Mucosa of gallbladder (tissue), 1 donor: Measurements from ENCODE around the gene NTHL1. TPM values are rescaled to one million over a fixed set of nuclear protein-coding genes. Genes with fewer than 3 reads are reported as not detected.
"Not testable (repeated sequence)": the region's sequence is repeated elsewhere in the genome, so short reads cannot be mapped to it uniquely, and the experiment has no call there.

ENCODE experiments used
- DNase-seq: peaks from one replicate; pipeline ENCODE4 v3.0.0-alpha.2; 2020; ENCODE audit warnings: low spot score
- total RNA-seq: library from RNA; stranded (reverse); gene quantifications from one replicate; pipeline ENCODE4 v1.2.1, GENCODE V29; 2021
- donor health status: DM: no; HTN: no; CAD: no.

Gene NTHL1
- total RNA-seq, 1 donor from 2014 or later, result 33.9 TPM

DNA sequence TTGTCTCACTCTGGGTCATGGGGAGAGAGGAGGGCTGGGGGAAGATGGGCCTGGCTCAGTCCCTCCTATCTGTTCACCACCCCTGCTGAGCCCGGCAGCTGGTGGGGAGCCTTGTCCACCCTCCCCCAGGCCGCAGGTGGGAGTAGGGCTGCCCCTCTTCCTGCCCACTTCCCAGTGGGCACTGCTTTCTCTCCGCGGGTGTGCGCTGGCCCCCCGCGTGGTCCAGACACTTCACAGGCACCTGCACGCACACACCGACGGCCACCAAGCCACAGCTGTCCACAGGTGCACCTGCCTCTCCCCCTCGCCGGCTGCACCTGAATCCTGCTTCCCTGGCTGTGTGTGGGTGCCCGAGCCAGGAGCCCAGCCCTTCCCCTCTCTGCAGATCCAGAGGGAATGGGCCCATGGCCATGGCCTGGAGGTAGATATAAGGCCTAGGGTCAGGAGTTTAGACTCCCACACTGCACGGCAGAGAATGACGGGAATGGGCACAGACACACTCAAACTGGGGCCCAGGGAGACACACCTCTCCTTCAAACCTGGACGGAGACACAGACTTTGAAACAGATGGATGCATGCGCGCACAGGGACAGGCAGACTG is 18.9 kb downstream of the NTHL1 start:
- no peak for DNase-seq

DNA sequence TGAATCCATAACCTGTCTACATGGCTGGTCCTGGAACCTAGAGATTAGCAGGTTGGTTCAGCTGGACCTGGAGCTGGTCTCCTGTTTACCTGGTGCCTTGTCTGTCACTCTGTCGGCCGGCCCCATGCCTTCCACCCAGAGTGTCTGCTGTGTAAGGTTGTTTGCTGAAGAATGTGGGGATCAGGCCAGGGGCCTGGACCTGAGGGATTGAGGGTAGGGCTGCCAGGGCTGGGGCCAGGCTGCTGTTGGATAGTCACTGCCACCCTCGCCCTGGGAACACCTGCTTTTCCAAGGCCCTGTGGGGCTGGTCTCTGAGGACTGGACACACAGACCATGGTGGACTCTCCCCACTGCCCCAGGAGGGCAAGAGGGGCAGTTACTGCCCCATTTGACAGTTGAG is 19.5 kb downstream of the NTHL1 start:
- DNase-seq, result no peak

DNA sequence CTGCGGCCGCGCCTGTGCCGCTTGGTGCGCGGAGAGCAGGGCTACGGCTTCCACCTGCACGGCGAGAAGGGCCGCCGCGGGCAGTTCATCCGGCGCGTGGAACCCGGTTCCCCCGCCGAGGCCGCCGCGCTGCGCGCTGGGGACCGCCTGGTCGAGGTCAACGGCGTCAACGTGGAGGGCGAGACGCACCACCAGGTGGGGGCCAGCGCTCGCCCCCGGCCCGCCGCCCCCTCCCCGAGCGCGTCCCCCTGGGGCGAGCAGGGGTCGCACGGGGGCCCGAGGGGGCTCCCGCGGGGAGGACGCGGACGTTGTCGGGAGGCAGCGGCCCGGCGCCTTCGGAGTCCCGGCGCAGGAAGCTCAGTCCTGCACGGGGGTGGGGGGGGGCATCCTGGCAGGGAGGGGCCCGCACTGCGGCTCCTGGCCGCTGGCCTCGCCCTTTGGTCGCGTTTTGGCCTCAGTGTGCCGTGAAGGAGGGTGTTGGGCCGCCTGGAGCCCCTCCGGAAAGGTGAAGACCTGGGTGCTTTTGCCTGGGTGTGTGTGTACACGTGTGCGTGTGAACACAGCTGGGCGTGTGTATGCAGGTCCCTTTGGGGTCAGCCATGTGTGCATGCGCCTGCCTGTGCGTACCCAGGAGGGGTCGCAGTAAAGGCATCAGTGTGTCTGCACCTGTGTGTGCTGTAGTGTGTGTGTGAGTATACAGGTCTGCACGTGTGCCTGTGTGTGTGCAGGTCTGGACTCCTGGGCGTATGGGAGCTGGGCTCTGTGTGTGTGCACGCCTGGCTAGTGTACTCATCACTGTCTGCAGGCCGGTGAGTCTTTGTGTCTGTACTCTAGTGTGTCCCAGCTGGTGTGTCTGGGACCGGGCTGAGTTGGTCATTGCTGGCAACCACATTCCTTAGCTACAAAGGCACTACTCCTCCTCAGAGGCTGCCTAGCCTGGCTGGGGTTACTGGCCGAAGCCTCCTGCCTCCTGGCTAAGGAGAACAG is 20.3 kb downstream of the NTHL1 start:
- DNase-seq, result no peak

DNA sequence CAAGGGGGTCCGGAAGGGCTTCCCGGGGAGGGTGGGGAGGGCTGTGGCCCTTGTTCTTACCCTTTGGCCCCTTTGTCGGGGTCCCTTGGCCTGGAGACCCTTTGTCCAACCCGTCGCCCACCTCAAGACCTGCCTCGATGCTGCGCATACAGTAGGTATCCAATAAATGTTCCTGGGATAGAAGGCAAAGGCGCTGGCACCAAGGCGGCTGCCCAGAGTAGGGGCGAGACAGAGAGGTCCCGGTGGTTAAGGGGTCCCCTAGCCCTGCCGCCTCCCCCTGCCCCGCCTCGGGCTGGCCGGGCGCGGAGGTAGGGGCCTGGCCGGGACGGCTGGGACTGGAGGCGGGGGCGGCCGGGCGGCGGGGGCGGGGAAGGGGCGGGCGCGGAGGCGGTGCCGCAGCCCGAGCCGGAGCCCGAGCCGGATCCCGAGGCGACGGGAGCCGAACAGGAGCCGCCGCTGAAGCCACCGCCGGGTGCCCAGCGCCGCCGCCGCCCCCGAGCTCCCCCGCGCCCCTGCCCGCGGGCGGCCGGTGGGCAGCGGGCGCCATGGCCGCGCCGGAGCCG is 21.1 kb downstream of the NTHL1 start, which contains the start of gene NHERF2:
Gene NHERF2 (plus strand): TSS at position 442 of the 563 bp plus-strand sequence. CDS start 104 bp downstream, at position 546.
- no peak for DNase-seq

DNA sequence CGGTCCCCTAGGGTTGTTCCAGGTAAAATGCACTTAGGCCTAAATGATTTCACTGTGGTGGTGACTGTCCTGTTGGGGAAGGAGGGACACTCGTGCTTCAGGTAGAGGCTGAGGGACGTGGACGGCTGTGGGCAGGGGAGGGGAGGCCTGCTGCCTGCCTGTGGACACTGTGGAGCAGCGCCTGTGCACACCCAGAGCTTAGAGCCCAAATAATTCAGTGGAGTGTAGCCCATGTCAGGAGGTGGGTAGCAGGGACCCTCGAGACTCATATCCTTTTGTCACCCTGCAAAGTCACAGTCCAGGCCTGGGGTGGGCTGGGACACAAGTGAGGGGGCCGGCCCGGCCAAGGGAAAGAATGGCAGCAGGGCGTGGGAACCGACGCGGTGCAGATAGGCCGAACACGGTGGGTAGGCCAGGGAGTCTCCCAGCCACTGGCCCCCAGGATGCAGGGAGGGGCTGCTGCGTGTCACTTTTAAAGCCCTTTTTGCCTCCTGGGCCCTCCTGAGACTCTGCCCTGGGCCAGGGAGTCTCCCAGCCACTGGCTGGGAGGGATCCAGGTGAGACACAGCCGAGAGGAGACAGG is 21.7 kb downstream of the NTHL1 start:
- no peak for DNase-seq

DNA sequence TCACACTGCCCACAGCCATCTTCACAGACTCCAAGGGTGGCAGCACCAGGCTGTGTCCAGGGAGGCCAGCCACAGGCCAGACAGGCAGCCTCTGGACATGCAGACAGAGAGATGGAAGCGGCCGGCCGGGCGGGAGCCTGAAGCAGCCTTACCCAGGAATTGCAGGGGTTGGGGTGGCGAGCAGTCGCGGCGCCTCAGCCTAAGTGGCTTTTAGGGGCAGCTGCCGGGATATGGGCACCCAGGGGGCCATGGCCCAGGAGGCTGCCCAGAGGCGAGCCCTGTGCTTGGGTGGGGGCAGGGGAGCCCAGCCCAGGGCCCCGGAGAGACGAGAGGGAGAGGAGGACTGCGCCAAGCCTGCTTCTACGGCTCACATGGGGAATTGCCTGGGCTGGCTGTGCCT is 22.4 kb downstream of the NTHL1 start:
- no peak for DNase-seq

DNA sequence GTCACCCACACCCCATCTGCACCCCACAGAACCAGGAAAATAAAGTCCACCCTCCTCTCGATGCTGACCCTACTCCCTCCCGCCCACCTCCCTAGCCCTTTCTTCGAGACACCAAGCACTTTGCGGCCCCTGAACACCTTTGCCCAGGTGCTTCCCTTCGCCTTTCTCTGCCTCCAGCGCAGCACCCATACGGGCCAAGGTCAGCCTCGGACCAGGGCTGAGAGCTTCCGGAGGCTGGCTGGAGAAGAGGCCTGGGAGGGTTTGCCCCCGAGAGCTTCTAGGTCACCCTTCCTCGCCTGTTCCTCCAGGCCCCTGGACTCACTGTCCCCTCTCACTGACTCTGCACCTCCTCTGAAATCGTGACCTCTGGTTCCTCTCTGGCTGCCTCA is 23.6 kb downstream of the NTHL1 start:
- DNase-seq, result no peak

DNA sequence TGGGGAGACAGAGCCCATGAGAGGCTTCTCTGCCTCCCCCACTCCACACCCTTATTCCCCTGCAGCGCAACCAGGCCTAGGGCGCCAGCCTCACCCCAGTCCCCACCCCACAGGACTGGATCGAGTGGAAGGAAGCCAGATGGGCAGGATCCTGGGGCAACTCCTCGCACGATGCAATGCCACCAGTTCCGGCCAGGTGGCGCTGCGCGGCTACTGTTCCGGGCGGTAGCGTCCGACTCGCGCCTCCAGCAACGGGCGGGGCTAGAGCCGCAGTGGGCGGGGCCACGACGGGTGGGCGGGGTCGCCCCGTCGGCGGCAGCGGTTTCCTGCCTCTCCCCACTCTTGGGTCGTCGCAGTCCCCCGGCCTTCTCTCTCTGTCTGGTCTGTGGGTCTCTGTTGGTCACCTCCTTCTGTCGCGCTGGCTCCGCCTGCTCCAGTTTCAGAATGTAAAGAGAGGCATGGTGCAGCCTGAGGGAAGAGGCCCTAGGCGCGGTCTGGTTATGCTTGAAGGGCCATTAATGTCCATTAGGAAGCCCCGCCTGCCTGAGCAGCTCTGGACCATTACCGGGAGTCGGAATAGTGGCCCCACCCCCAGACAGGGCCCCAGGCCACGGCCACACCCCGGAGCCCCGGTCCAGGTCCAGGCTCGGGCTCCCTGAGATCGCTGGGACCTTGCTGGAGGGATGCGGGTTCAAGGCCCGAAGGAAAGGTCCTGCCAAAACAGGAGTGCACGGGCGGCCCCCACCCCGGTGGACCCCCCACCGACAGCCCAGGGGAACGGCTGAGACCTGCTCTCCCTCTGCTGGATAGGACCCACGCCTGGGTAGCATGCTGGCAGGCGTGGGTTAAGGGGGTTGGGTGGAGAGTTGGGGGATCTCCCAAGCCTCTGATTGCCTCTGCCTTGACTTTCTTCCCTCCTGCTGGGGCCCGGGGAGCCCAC is 24.3 kb downstream of the NTHL1 start:
- DNase-seq, result peak; percentile 96

DNA sequence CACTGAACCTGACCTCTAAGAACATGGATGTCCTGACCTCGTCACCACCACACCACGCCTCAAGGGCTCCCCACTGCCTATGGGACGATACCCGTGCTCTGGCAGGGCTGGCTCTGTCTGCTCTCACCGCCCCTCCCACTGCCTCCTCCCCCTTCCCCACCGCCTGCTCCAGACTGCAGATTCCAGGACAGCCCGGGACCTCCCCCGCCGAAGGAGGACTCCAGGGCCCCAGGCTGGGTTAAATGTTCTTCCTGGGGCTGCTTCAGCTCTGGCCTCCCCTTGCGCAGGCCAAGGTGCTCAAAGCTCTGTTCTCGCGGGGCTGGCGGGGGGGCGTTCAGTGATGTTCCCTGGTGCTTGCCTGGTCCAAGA is 24.9 kb downstream of the NTHL1 start:
- no peak for DNase-seq

DNA sequence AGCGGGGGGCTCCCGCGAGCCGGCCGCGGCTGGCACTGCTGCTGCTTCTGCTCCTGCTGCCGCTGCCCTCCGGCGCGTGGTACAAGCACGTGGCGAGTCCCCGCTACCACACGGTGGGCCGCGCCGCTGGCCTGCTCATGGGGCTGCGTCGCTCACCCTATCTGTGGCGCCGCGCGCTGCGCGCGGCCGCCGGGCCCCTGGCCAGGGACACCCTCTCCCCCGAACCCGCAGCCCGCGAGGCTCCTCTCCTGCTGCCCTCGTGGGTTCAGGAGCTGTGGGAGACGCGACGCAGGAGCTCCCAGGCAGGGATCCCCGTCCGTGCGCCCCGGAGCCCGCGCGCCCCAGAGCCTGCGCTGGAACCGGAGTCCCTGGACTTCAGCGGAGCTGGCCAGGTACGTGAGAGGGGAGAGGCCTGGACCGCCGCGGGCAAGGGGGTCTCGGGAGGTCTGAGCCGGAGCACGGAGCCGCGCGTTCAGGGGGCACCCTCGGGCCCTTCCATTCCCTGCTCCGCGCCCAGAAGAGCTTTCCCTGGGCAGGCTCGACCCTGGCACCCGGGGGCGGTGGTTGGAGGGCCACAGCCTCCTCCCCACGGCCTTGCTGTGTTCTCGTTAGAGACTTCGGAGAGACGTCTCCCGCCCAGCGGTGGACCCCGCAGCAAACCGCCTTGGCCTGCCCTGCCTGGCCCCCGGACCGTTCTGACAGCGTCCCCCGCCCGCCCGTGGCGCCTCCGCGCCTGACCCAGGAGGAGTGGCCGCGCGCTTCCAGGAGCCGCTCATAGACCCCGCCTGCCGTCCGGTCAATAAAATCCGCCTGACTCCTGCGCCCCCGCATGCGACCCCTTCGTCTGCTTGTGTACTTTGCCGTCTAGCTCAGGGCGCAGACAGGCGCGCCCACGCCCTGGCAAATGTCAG is 27.5 kb downstream of the NTHL1 start:
- no peak for DNase-seq

DNA sequence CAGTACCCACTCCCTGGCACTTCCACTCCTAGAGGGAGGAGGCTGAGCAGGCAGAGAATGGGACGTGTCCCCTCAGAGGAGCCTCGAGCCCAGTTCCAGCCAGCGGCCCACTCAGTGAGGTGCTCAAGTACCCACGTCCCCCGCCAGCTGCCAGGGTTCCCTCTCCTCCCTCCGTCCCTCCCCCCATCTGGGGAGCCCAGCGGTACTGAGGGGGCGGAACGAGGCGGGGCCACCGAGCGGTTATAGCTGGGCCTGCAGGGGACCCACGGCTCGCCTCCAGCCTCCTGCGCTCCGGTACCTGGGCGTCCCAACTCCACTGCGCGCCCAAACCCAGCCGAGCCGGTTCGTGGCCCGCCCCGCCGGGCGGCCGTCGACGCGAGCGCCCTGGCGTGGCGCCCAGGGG is 28.1 kb downstream of the NTHL1 start, which contains the start of gene NPW:
Gene NPW (plus strand): TSS at position 268 of the 403 bp plus-strand sequence.
- DNase-seq, result no peak

DNA sequence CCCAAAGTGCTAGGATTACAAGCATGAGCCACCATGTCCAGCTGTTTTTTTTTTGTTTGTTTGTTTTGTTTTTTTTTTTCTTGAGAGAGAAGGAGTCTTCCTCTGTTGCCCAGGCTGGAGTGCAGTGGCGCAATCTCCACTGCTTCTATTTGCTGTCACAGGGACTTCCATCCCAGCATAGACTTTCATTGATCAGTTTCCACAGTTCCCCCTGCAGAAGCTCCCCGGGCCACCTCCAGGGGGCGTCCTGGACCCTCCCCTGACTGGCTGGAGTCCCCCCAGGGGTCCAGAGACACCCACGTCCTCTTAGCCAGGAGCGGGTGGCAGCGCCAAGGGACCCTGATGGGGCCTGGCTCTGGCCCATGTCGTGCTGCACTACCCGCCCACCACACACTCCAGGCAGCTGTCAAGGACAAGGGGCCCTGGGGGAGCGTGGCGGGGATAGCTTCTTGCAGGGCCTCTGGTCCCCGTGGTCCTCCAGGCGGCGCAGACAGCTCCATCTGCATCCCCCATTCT is 31.2 kb downstream of the NTHL1 start:
- DNase-seq, result no peak

DNA sequence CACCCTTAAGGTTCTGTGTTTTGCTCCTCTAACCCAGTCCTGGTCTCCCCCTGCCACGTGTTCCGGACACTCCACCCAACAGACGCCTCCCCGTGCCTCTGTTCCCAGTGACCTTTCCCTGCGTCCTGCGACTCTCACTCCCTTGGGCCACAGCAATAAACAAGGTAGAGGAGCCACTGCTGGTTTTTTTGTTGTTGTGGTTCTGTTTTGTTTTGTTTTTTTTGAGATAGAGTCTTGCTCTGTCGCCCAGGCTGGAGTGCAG is 31.8 kb downstream of the NTHL1 start:
- DNase-seq, result no peak

DNA sequence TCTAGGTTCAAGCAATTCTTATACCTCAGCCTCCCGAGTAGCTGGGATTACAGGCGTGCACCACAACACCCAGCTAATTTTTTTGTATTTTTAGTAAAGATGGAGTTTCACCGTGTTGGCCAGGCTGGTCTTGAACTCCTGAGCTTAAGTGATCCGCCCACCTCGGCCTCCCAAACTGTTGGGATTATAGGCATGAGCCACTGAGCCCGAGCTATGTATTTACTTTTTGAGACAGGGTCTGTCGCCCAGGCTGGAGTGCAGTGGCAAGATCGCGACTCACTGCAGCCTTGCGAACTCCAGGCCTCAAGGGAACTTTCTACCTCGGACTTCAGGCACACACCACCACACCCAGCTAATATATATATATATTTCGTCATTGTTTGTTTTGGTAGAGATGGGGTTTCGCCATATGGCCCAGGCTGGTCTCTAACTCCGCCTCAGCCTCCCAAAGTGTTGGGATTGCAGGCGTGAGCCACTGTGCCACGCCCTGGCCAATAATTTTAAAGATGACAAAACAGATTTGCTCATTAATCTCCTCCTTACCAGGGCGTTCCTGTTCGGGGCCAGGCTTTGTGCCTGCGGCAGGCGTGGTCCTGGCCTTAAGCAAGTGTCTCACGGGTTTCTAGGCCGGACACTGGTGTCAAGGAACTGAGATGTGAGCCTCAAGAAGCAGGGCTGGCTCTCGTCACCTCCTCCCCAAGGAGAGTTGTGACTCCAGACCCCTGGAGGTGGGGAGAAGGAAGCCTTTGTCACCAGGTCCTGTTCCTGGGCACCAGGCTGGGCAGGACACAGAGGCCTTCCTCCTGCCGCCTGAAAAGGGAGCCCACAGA is 32.3 kb downstream of the NTHL1 start:
- DNase-seq, result no peak

DNA sequence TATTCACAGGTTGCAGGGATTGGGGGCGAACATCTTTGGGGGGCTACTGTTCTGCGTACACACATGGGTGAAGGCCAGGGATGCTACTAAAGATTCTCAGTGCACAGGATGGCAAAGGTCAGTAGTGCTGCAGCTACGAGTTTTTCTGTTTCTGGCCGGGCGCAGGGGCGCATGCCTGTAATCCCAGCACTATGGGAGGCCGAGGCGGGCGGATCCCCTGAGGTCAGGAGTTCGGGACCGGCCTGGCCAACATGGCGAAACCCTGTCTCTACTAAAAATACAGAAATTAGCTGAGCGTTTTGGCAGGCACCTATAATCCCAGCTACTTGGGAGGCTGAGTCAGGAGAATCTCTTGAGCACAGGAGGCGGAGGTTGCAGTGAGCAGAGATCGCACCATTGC is 34.1 kb downstream of the NTHL1 start:
- no peak for DNase-seq

DNA sequence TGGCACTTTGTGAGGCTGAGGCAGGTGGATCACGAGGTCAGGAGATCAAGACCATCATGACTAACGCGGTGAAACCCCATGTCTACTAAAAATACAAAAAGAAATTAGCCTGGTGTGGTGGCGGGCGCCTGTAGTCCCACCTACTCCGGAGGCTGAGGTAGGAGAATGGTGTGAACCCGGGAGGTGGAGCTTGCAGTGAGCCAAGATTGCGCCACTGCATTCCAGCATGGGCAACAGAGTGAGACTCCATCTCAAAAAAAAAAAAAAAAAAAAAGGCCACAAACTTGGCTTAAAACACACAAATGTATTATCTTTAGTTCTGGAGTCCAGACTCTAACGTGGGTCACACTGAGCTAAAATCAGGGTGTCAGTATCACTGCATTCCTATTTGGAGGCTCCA is 35.9 kb downstream of the NTHL1 start:
- DNase-seq, result not testable (repeated sequence)

DNA sequence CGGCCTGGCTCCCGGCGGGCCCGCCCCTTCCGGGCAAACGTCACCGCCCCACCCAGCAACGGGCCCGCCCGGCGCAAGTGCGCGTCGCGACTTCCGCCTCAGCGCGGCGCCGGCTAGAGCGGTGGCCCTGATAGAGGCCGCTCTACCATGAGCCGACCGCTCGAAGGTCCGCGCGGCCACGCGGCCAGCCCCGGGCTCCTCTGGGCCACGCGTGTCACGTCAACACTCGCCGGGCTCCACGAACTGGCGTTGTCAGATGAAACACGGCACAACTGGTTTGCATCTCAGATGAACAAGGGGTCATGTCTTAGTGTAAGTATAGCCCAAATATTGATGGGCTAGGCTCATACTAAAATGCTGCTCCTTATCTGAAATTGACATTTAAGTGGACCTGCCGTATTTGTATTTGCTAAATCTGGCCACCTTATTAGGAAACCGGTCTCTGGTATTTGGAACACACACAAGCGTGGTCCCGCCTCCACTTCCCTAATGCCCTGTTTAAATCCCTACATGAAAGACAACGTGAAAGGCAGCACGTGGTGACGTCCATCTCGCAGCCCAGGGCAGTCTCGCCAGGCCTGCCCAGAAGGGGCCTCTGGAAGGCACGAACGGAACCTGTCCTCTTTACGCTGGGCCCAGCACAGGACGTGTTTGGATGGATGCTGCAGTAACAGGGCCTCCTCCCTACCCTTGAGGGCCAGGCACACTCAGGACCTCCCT is 37.7 kb downstream of the NTHL1 start, which contains the start of gene ZNF598:
Gene ZNF598 (minus strand): TSS at position 31 of the 720 bp plus-strand sequence.
- peak; percentile 77 for DNase-seq

DNA sequence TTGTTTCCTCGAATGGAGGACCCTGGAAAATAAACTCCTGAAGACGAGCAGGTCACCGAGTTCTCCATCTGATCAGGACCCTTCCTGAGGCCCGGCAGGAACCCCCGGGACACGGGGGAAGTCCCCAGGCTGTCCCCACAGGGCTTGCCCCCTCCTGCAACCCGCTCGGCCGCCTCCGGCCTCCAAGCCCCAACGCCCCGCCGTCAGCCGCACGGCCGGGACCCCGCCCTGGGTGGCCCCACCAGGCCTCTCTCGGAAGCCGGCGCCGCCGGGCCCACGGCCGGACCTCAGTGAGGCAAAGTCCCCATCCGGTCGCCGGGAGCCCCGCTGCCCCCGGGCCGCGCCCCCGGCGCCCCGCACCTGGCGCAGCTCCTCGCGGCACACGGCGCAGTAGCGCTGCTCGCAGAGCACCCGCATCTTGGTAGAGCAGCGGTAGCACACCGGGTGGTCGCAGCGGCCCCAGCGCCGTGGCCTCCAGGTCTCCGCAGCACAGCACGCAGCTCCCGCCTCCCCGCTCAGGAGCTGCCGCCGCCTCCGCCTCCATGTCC is 38.4 kb downstream of the NTHL1 start:
- DNase-seq, result no peak
